ENCODE measurements around the gene NETO1. TPM values are rescaled to one million over a fixed set of nuclear protein-coding genes. Genes with fewer than 3 reads are reported as not detected.

NETO1 gene
- total RNA-seq, 1 experiment from 2014 or later = not detected

DNA sequence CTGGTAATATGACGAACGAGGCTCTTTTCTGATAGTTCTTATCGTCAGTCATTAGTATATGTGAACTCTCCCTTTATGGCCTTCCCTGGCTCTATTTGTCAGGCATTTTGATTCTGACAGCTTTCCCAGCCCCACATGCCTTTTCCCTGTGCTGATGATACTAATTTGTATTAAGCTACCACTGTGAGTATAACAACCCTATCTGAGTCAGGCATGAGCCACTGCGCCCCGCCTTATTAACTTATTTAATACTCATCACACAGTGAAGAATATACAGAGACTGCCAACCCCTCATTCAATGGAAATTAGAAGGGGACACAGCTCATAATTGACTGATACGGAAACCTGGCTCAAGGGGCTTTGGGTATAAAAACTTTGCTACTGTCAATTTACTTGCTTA, 140.0 kb downstream of the NETO1 start:
- DNase-seq (ENCODE audit: low read depth) = no peak

DNA sequence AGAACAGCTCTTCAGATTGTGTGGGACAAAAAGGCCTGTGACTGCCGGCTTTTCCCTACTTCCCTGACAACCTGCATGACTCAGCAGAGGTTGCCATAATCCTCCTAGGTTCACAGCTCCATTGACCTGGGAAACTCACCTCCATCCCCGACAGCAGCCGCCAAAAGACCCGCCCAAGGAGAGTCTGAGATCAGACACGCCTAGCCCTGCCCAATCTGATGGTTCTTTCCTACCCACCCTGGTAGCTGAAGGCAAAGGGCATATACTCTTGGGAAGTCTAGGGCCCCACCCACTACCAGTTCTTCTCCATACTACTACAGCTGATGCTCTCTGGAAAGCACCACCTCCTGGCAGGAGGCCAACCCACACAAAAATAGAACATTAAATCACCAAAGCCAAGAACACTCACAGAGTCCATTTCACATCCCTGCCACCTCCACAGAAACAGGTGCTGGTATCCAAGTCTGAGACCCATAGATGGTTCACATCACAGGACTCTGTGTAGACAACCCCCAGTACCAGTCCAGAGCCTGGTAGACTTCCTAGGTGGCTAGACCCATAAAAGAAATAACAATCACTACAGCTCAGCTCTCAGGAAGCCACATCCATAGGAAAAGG, 140.6 kb downstream of the NETO1 start:
- DNase-seq (ENCODE audit: low read depth) = no peak

DNA sequence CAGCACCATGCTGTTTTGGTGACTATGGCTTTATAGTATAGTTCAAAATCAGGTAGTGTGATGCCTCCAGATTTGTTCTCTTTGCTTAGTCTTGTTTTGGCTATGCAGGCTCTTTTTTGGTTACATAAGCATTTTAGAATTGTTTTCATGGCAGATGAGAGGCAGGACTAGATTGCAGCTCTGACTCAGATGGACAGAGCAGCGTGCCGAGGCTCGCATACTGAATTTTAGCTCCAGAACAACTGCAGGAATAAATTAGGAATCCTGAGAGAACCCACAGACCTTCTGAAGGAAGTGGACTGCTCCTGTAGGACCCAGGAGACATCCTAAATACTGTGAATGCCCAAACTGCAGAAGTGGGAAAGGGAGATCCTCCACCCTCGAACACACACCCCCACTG, 141.6 kb downstream of the NETO1 start:
- DNase-seq (ENCODE audit: low read depth) = no peak

DNA sequence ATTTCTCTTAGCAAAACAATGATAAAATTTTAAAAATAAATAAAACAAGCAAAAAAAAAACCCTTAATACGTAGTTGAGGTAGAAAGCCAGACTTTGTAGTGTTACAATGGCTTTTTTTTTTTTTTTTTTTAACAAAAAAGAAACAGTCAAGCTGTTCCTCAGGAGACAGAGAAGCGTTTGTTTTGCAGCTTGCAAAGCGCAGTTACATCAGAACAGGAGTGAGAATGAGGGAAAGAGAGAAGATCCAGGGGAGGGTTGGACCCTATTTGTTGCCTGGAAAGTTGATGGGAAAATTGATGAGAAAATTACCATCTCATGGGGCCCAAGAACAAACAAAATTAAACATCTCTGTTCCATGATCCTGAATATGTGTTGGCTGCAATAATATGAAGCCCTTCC, 146.5 kb downstream of the NETO1 start:
- DNase-seq (ENCODE audit: low read depth) = no peak

DNA sequence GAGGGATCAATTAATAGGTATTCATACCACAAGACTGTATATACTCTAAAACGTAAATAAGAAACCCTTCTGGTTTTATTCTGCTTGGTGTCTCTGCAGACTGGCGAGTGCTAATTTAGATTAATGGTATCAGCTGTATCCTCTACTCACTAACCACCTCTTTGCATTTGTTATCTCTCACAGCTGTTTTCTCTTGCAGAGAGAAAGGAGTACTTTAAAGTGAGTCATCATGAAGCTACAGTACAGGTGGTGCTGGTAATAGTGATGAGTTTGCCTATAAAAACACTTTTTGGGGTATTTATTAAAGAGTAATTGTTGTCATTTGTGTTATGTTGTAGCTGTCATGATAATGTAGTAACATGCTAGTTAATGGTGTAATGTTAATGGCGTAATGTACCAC, 147.7 kb downstream of the NETO1 start:
- DNase-seq (ENCODE audit: low read depth) = no peak

DNA sequence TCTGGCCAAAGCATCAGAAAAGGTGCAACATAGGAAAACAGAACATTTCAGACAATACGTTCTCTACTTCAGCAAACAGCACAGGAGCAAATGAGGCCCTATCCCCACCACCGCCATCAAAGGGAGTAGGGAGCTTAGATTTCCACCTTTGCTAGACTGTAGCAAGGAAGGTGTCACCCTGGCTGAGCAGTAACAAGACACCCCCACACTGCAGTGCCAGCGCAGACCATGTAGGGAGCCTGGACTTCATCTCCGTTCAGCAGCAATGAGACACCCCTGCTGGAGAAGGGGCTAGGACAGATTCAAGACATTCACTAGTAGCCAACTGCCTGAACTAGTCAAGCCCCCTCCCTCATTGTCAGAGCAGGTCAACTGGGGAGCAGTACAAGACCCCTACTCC, 163.6 kb downstream of the NETO1 start:
- DNase-seq (ENCODE audit: low read depth) = no peak

DNA sequence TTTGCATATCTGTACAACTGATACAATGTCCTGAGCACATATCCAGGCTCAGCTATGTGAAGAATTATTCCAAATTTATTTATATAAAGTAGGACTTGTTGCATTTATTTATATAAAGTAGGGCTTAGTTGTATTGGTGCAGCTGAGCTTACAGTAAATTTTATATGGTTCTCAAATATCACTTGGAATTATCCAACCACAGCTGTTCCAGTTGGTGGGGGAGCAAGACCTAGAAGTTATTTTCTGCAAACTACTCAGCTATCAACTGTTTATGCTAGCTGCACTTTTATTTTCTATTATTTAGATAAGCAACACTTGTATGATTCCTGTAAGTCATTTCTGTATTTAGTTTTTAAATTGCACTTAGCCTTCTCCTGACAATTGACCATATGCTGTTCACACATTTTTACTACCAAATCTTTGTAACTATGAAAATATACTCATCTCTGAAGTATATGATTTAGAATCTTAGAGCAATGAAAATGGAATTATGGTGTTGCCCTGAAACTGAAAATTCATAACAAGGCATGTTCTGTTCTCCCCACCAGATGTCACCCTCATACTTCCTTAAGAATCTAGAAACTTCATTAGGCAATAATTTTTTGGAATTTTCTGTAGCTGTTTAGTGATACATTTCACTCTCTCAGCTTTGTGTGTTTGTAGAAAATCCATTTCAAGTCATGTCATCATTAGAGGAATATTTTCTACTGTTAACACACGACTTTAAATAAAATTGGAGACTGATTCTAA, 166.7 kb downstream of the NETO1 start:
- no peak for DNase-seq (ENCODE audit: low read depth)

DNA sequence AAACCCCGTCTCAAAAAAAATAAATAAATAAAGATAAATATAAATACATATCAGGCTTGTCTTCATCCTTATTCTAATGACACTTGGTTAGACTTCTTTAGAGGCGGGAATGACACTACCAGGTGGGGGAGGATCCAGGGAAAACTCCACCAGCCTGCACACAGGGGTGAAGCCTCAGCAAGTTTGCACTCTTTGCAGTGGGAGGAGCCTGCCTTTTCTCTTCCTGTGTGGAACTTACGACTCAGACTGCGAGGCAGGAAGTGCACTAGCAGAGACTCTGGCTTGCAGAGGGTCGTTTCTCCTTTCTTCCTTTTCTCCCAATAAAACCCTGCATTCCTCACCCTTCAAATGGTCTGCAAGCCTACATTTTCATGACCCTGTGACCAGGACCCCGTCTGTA, 170.1 kb downstream of the NETO1 start:
- no peak for DNase-seq (ENCODE audit: low read depth)

DNA sequence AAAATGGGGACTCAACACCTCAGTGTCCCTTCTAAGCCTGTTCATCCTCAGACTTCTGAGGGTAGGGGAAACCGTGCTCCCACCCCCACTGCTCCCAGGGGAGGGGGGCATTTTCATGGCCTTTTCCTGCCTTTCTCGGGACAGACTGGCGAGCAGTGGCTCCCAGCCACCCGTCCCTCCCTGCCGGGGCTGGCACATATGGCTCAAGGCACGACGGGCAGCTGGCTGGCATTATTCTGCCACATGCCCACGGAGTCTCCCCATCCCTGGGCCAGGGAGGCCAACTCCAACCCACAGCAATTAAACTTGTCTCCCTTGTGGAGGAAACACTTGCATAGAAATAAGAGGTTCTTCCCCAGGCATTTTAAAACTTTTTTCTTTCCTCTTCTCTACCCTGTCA, 175.2 kb downstream of the NETO1 start:
- DNase-seq (ENCODE audit: low read depth) = no peak

Measured in LHCN-M2 (cell line).